ENCODE data around the gene LCN6.

Gene LCN6

DNA sequence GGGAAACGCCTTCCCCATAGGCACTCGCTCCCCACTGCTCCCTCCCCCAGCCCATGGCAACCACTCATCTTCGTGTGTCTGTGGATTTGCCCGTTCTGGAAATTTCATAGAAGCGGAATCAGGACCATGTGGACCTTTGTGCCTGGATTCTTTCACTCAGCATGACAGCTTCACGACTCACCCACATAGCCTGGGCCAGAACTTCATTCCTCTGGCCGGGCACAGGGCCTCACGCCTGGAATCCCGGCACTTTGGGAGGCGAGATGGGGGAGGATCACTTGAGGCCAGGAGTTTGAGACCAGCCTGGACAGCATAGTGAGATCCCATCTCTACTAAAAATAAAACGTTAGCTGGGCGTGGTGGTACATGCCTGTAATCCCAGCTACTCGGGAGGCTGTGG, 48.0 kb downstream of the LCN6 start:
- no peak for TF ChIP-seq YY1 (IDR thresholded peaks at IDR 0.05; ENCODE audit: insufficient read depth, insufficient read length)
- peaks cover 3% of the 10 kb centered on the region; the same call in 1 of the 2 replicates for H3K9me3 ChIP-seq (ENCODE audit: insufficient read depth, low read length)
- H3K4me1 ChIP-seq (ENCODE audit: insufficient read depth, insufficient read length): peaks cover 21% of the 10 kb centered on the region
- H3K27me3 ChIP-seq (ENCODE audit: insufficient read depth, insufficient read length): no peaks in the 10 kb centered on the region
- no peaks in the 10 kb centered on the region for H3K36me3 ChIP-seq (ENCODE audit: insufficient read depth, insufficient read length, low read length)
- no peak overlapping the region for H3K4me3 ChIP-seq (ENCODE audit: insufficient read length, low read depth)
- no peak overlapping the region for H3K9ac ChIP-seq (ENCODE audit: insufficient read length, low read depth)
- no peak for DNase-seq (ENCODE audit: low read depth, low spot score)

DNA sequence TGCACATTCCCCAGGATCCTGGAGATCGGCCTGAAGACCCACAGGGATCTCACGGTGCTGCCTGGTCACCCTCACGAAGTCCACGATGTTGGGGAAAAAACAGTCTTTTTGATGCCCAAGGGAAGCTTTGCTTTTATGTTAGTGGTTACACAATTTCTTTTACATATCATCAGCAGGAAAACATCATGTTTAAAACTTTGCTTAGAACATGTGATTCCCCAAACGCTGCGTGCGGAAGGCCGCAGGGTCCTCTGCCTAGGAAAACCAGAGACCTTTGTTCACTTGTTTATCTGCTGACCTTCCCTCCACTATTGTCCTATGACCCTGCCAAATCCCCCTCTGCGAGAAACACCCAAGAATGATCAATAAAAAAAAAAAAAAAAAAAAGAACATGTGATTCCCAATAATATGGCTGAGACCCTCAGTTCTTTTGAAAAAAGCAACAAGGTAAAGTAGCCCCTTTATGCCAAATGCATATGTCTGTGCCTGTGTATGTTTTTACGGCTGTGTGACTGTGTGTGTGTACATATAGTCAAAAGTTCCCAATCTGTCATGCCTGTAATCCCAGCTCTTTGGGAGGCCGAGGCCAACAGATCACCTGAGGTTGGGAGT, 49.6 kb downstream of the LCN6 start:
- H3K4me3 ChIP-seq (ENCODE audit: insufficient read length, low read depth): no peak overlapping the region
- peaks cover 3% of the 10 kb centered on the region; the same call in 1 of the 2 replicates for H3K9me3 ChIP-seq (ENCODE audit: insufficient read depth, low read length)
- no peaks in the 10 kb centered on the region for H3K27me3 ChIP-seq (ENCODE audit: insufficient read depth, insufficient read length)
- peaks cover 24% of the 10 kb centered on the region for H3K4me1 ChIP-seq (ENCODE audit: insufficient read depth, insufficient read length)
- TF ChIP-seq YY1 (IDR thresholded peaks at IDR 0.05; ENCODE audit: insufficient read depth, insufficient read length): no peak
- H3K36me3 ChIP-seq (ENCODE audit: insufficient read depth, insufficient read length, low read length): no peaks in the 10 kb centered on the region
- H3K9ac ChIP-seq (ENCODE audit: insufficient read length, low read depth): no peak overlapping the region
- DNase-seq (ENCODE audit: low read depth, low spot score): no peak

DNA sequence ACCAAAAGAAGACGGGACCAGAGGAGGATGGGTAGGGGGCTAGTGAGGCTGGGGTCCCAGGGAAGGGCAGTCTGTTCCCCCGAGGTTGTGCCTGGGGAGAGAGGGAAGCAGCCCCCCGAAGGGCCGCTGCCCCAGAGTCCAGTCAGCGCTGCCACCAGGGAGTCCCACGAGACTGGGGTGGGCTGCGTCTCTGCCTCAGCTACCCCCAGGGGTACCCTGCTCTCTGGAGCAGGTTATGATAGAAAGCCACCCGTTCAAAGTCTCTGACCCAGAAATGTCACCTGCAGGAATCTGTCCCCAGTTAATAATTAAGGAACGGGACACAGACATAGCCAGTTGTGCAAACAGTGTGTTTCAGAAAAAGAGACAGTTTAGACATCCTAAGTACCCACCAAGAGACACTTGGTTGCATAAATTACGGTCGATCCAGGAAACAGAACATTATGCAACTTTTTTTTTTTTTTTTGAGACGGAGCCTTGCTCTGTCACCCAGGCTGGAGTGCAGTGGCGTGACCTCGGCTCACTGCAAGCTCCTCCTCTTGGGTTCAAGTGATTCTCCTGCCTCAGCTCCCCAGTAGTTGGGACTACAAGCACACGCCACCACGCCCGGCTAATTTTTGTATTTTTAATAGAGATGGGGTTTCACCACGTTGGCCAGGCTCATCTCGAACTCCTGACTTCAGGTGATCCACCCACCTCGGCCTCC, 50.4 kb downstream of the LCN6 start:
- Histone ChIP-seq H3K9me3 (ENCODE audit: insufficient read depth, low read length) (peaks cover 3% of the 10 kb centered on the region; the same call in 1 of the 2 replicates), H3K4me1 (ENCODE audit: insufficient read depth, insufficient read length) (peaks cover 28% of the 10 kb centered on the region), H3K4me3 (ENCODE audit: insufficient read length, low read depth) (no peak overlapping the region), H3K9ac (ENCODE audit: insufficient read length, low read depth) (peak overlapping the region; percentile 32), H3K27me3 (ENCODE audit: insufficient read depth, insufficient read length) (no peaks in the 10 kb centered on the region), H3K36me3 (ENCODE audit: insufficient read depth, insufficient read length, low read length) (no peaks in the 10 kb centered on the region)
- no peak for DNase-seq (ENCODE audit: low read depth, low spot score)
- TF ChIP-seq SUZ12 (IDR thresholded peaks at IDR 0.05; ENCODE audit: extremely low read depth, insufficient read depth, insufficient read length) (no peak), ZNF274 (IDR thresholded peaks at IDR 0.05; ENCODE audit: low read depth, low read length) (no peak), YY1 (IDR thresholded peaks at IDR 0.05; ENCODE audit: insufficient read depth, insufficient read length) (no peak)

- H3K9ac ChIP-seq (ENCODE audit: insufficient read length, low read depth): no peak overlapping the region
- no peak for DNase-seq (ENCODE audit: low read depth, low spot score)
- H3K27me3 ChIP-seq (ENCODE audit: insufficient read depth, insufficient read length): no peaks in the 10 kb centered on the region
- H3K9me3 ChIP-seq (ENCODE audit: insufficient read depth, low read length): peaks cover 3% of the 10 kb centered on the region; the same call in 1 of the 2 replicates
- H3K4me3 ChIP-seq (ENCODE audit: insufficient read length, low read depth): no peak overlapping the region
- TF ChIP-seq ZNF274 (IDR thresholded peaks at IDR 0.05; ENCODE audit: low read depth, low read length): no peak
- TF ChIP-seq YY1 (IDR thresholded peaks at IDR 0.05; ENCODE audit: insufficient read depth, insufficient read length): no peak
- TF ChIP-seq SUZ12 (IDR thresholded peaks at IDR 0.05; ENCODE audit: extremely low read depth, insufficient read depth, insufficient read length): no peak
- H3K36me3 ChIP-seq (ENCODE audit: insufficient read depth, insufficient read length, low read length): no peaks in the 10 kb centered on the region
- H3K4me1 ChIP-seq (ENCODE audit: insufficient read depth, insufficient read length): peaks cover 34% of the 10 kb centered on the region
Measured at GRCh38 chr9:136697146-136697820, 51.0 kb downstream of the LCN6 start.

DNA sequence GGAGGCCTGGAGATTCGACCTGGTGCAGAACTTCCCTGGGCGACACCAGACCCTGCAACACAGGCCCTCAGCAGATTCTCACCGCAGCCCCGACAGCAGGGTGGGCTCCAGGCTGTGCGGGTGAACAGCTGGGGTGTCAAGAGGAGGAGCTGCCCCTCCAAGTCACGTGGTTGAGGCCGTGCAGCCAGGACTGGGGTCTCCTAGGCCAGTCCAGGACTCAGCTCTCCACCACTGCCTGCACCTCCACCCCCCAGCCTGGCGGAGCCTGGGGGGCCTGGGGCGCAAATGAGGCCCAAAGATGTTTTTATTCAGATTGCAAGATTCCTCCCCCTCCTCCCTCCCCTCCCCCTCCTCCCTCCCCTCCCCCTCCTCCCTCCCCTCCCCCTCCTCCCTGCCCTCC, 51.8 kb downstream of the LCN6 start:
- peaks cover 3% of the 10 kb centered on the region; the same call in 1 of the 2 replicates for H3K9me3 ChIP-seq (ENCODE audit: insufficient read depth, low read length)
- no peak for TF ChIP-seq SUZ12 (IDR thresholded peaks at IDR 0.05; ENCODE audit: extremely low read depth, insufficient read depth, insufficient read length)
- no peak for TF ChIP-seq ZNF274 (IDR thresholded peaks at IDR 0.05; ENCODE audit: low read depth, low read length)
- no peak for TF ChIP-seq YY1 (IDR thresholded peaks at IDR 0.05; ENCODE audit: insufficient read depth, insufficient read length)
- H3K9ac ChIP-seq (ENCODE audit: insufficient read length, low read depth): peak overlapping the region; percentile 21
- peaks cover 38% of the 10 kb centered on the region for H3K4me1 ChIP-seq (ENCODE audit: insufficient read depth, insufficient read length)
- H3K4me3 ChIP-seq (ENCODE audit: insufficient read length, low read depth): no peak overlapping the region
- DNase-seq (ENCODE audit: low read depth, low spot score): no peak
- no peaks in the 10 kb centered on the region for H3K27me3 ChIP-seq (ENCODE audit: insufficient read depth, insufficient read length)
- H3K36me3 ChIP-seq (ENCODE audit: insufficient read depth, insufficient read length, low read length): no peaks in the 10 kb centered on the region

GRCh38 chr9:136695955-136696354, 52.4 kb downstream of the LCN6 start:
- H3K27me3 ChIP-seq (ENCODE audit: insufficient read depth, insufficient read length): no peaks in the 10 kb centered on the region
- TF ChIP-seq SUZ12 (IDR thresholded peaks at IDR 0.05; ENCODE audit: extremely low read depth, insufficient read depth, insufficient read length) (no peak), YY1 (IDR thresholded peaks at IDR 0.05; ENCODE audit: insufficient read depth, insufficient read length) (no peak)
- peaks cover 43% of the 10 kb centered on the region for H3K4me1 ChIP-seq (ENCODE audit: insufficient read depth, insufficient read length)
- no peak overlapping the region for H3K4me3 ChIP-seq (ENCODE audit: insufficient read length, low read depth)
- H3K9ac ChIP-seq (ENCODE audit: insufficient read length, low read depth): peak overlapping the region; percentile 42
- no peak for DNase-seq (ENCODE audit: low read depth, low spot score)
- H3K36me3 ChIP-seq (ENCODE audit: insufficient read depth, insufficient read length, low read length): no peaks in the 10 kb centered on the region
- H3K9me3 ChIP-seq (ENCODE audit: insufficient read depth, low read length): peaks cover 3% of the 10 kb centered on the region; the same call in 1 of the 2 replicates

- no peaks in the 10 kb centered on the region for H3K36me3 ChIP-seq (ENCODE audit: insufficient read depth, insufficient read length, low read length)
- no peak for TF ChIP-seq YY1 (IDR thresholded peaks at IDR 0.05; ENCODE audit: insufficient read depth, insufficient read length)
- no peak for TF ChIP-seq ZNF274 (IDR thresholded peaks at IDR 0.05; ENCODE audit: low read depth, low read length)
- no peak for TF ChIP-seq SUZ12 (IDR thresholded peaks at IDR 0.05; ENCODE audit: extremely low read depth, insufficient read depth, insufficient read length)
- H3K9ac ChIP-seq (ENCODE audit: insufficient read length, low read depth): no peak overlapping the region
- no peak overlapping the region for H3K4me3 ChIP-seq (ENCODE audit: insufficient read length, low read depth)
- DNase-seq (ENCODE audit: low read depth, low spot score): no peak
- H3K4me1 ChIP-seq (ENCODE audit: insufficient read depth, insufficient read length): peaks cover 45% of the 10 kb centered on the region
- H3K9me3 ChIP-seq (ENCODE audit: insufficient read depth, low read length): peaks cover 3% of the 10 kb centered on the region; the same call in 1 of the 2 replicates
- H3K27me3 ChIP-seq (ENCODE audit: insufficient read depth, insufficient read length): peaks cover 5% of the 10 kb centered on the region
Measured at GRCh38 chr9:136695435-136695895, 52.9 kb downstream of the LCN6 start.

Data from NT2/D1 (cell line).